Measurements from ENCODE around the gene SEC23B. TPM values are rescaled to one million over a fixed set of nuclear protein-coding genes. Genes with fewer than 3 reads are reported as not detected.

The SEC23B gene
- total RNA-seq, 1 experiment from 2014 or later: 67.1 TPM

- Mint-ChIP-seq H3K4me1 (peaks cover 9% of the 10 kb centered on the region), H3K27me3 (ENCODE audit: low read depth) (no peaks in the 10 kb centered on the region), H3K27ac (no peak overlapping the region), H3K9me3 (no peaks in the 10 kb centered on the region), H3K36me3 (peaks cover 38% of the 10 kb centered on the region), H3K4me3 (no peak overlapping the region)
- POLR2A ChIA-PET: no interaction called here
- ATAC-seq (no peak), DNase-seq (ENCODE audit: low spot score) (no peak)
- TF ChIP-seq PRRX2 (CRISPR knock-in tag; IDR thresholded peaks at IDR 0.05) (no peak), ZNF232 (CRISPR knock-in tag; IDR thresholded peaks at IDR 0.05) (no peak), FOXK1 (CRISPR knock-in tag; IDR thresholded peaks at IDR 0.05) (no peak), JUN (CRISPR knock-in tag; IDR thresholded peaks at IDR 0.05) (no peak), KAT7 (CRISPR knock-in tag; IDR thresholded peaks at IDR 0.05; ENCODE audit: borderline replicate concordance) (no peak), TP53 (CRISPR knock-in tag; IDR thresholded peaks at IDR 0.05) (no peak), HMGA2 (CRISPR knock-in tag; IDR thresholded peaks at IDR 0.05) (no peak), TEAD1 (CRISPR knock-in tag; IDR thresholded peaks at IDR 0.05) (no peak), ATF3 (CRISPR knock-in tag; conservative IDR thresholded peaks at IDR 0.05) (no peak), FOXP1 (CRISPR knock-in tag; IDR thresholded peaks at IDR 0.05; ENCODE audit: borderline replicate concordance) (no peak), AFF4 (CRISPR knock-in tag; IDR thresholded peaks at IDR 0.05; ENCODE audit: borderline replicate concordance) (no peak), ZBTB21 (CRISPR knock-in tag; IDR thresholded peaks at IDR 0.05; ENCODE audit: borderline replicate concordance) (no peak), ZMAT4 (CRISPR knock-in tag; IDR thresholded peaks at IDR 0.05) (no peak), ZBTB43 (CRISPR knock-in tag; IDR thresholded peaks at IDR 0.05) (no peak), ZNF138 (CRISPR knock-in tag; conservative IDR thresholded peaks at IDR 0.05) (no peak)
- TF ChIP-seq, protein P1, sequence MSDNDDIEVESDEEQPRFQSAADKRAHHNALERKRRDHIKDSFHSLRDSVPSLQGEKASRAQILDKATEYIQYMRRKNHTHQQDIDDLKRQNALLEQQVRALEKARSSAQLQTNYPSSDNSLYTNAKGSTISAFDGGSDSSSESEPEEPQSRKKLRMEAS (CRISPR knock-in tag; IDR thresholded peaks at IDR 0.05): no peak
- CTCF ChIA-PET: no interaction called here
Observed at GRCh38 chr20:18513208-18513607, 5.5 kb downstream of the SEC23B start.

GRCh38 chr20:18514127-18514526 is 6.4 kb downstream of the SEC23B start:
- no peaks in the 10 kb centered on the region for H3K27me3 Mint-ChIP-seq (ENCODE audit: low read depth)
- H3K27ac Mint-ChIP-seq: no peak overlapping the region
- POLR2A ChIA-PET: no interaction called here
- CTCF ChIA-PET: no interaction called here
- peaks cover 38% of the 10 kb centered on the region for H3K36me3 Mint-ChIP-seq
- TF ChIP-seq STAT6 (CRISPR knock-in tag; conservative IDR thresholded peaks at IDR 0.05; ENCODE audit: low read depth) (no peak), ZNF671 (CRISPR knock-in tag; IDR thresholded peaks at IDR 0.05) (no peak)
- H3K4me1 Mint-ChIP-seq: peaks cover 1% of the 10 kb centered on the region
- ATAC-seq (no peak), DNase-seq (ENCODE audit: low spot score) (no peak)
- H3K9me3 Mint-ChIP-seq: no peaks in the 10 kb centered on the region
- no peak overlapping the region for H3K4me3 Mint-ChIP-seq

Measured in WTC11 (cell line).